ENCODE data around the gene FAM50A.

FAM50A gene

GRCh38 chrX:154441564-154441963, 2.4 kb upstream of the FAM50A start:
- DNase-seq = no peak

- DNase-seq = no peak
Observed at GRCh38 chrX:154441984-154442707, 1.8 kb upstream of the FAM50A start.

GRCh38 chrX:154443479-154443910, 446 bp upstream of the FAM50A start:
- DNase-seq = no peak

- DNase-seq = no peak
Observed at GRCh38 chrX:154444755-154445246, 860 bp downstream of the FAM50A start.

- DNase-seq = no peak
Observed at GRCh38 chrX:154445776-154446175, 1.8 kb downstream of the FAM50A start.

- DNase-seq = no peak
Observed at GRCh38 chrX:154446430-154446829, 2.5 kb downstream of the FAM50A start.

GRCh38 chrX:154448484-154448883, 4.5 kb downstream of the FAM50A start:
- DNase-seq = no peak

GRCh38 chrX:154449618-154450017, 5.7 kb downstream of the FAM50A start:
- DNase-seq = no peak

GRCh38 chrX:154450312-154450711, 6.4 kb downstream of the FAM50A start:
- no peak for DNase-seq

- DNase-seq = no peak
Observed at GRCh38 chrX:154452823-154453222, 8.9 kb downstream of the FAM50A start.

- no peak for DNase-seq
Observed at GRCh38 chrX:154457491-154458115, 13.7 kb downstream of the FAM50A start.

GRCh38 chrX:154458116-154458953, 14.4 kb downstream of the FAM50A start, which contains the start of gene PLXNA3:
TSS of gene PLXNA3 (plus strand) at chrX:154458281. CDS start at chrX:154460184, 1,903 bp downstream.
- DNase-seq = no peak

GRCh38 chrX:154458954-154459778, 15.2 kb downstream of the FAM50A start:
- no peak for DNase-seq

GRCh38 chrX:154459832-154460231, 15.9 kb downstream of the FAM50A start:
- no peak for DNase-seq

- no peak for DNase-seq
Observed at GRCh38 chrX:154460326-154460725, 16.4 kb downstream of the FAM50A start.

GRCh38 chrX:154462396-154462795, 18.5 kb downstream of the FAM50A start:
- no peak for DNase-seq

GRCh38 chrX:154463611-154464220, 19.8 kb downstream of the FAM50A start:
- DNase-seq = no peak

- DNase-seq = no peak
Observed at GRCh38 chrX:154464806-154465365, 20.9 kb downstream of the FAM50A start.

- DNase-seq = no peak
Observed at GRCh38 chrX:154465601-154466000, 21.7 kb downstream of the FAM50A start.

- DNase-seq = no peak
Observed at GRCh38 chrX:154466036-154466435, 22.1 kb downstream of the FAM50A start.

- DNase-seq = no peak
Observed at GRCh38 chrX:154466907-154467306, 23.0 kb downstream of the FAM50A start.

- no peak for DNase-seq
Observed at GRCh38 chrX:154467556-154467955, 23.6 kb downstream of the FAM50A start.
